Suppressor macrophage (primary cell): ENCODE measurements around the gene MT1E.

Experiments
- DNase-seq, 4 experiments: peaks; one replicate each; pipeline ENCODE4 v3.0.0-alpha.2; 2020 to 2022

Gene MT1E

GRCh38 chr16:56626685-56627084 is 1.1 kb downstream of the MT1E start:
- DNase-seq, result no peak

GRCh38 chr16:56628486-56629350 is 3.1 kb downstream of the MT1E start:
- no peak for DNase-seq

- peak in 1 of 4 experiments; percentile 22 for DNase-seq
Observed at GRCh38 chr16:56629531-56629930, 4.0 kb downstream of the MT1E start.

- peak in 2 of 4 experiments; percentile 21 to 39 for DNase-seq
Observed at GRCh38 chr16:56630134-56630533, 4.6 kb downstream of the MT1E start.

- DNase-seq, result no peak
Observed at GRCh38 chr16:56631197-56631596, 5.6 kb downstream of the MT1E start.

GRCh38 chr16:56631832-56632155 is 6.2 kb downstream of the MT1E start:
- peak in 1 of 4 experiments; percentile 32 for DNase-seq

GRCh38 chr16:56632156-56632847 is 6.7 kb downstream of the MT1E start, which contains the start of gene MT1M:
MT1M (plus strand) TSS chr16:56632659; CDS start chr16:56632732, 73 bp downstream.
- DNase-seq, result peak in 1 of 4 experiments; percentile 43

GRCh38 chr16:56632848-56633365 is 7.3 kb downstream of the MT1E start:
- no peak for DNase-seq

- DNase-seq, result no peak
Observed at GRCh38 chr16:56633535-56633934, 8.0 kb downstream of the MT1E start.

GRCh38 chr16:56634715-56635440 is 9.3 kb downstream of the MT1E start:
- peak in 1 of 4 experiments; percentile 19 for DNase-seq

GRCh38 chr16:56635441-56635967 is 9.9 kb downstream of the MT1E start:
- no peak for DNase-seq

GRCh38 chr16:56636616-56637413 is 11.2 kb downstream of the MT1E start:
- DNase-seq, result no peak

GRCh38 chr16:56637814-56638750 is 12.5 kb downstream of the MT1E start, which contains the start of gene MT1A:
MT1A (plus strand) TSS chr16:56638666; CDS start chr16:56638739, 73 bp downstream.
- DNase-seq, result peak; percentile 38 to 68 (median 46)

GRCh38 chr16:56639045-56639444 is 13.5 kb downstream of the MT1E start:
- no peak for DNase-seq

- no peak for DNase-seq
Observed at GRCh38 chr16:56640076-56640475, 14.5 kb downstream of the MT1E start.

GRCh38 chr16:56641166-56641565 is 15.6 kb downstream of the MT1E start:
- DNase-seq, result no peak

- DNase-seq, result peak; percentile 78 to 91 (median 84)
Observed at GRCh38 chr16:56643080-56643778, 17.6 kb downstream of the MT1E start.

GRCh38 chr16:56643833-56644232 is 18.3 kb downstream of the MT1E start:
- no peak for DNase-seq

- no peak for DNase-seq
Observed at GRCh38 chr16:56645311-56645710, 19.7 kb downstream of the MT1E start.

GRCh38 chr16:56645838-56646237 is 20.3 kb downstream of the MT1E start:
- no peak for DNase-seq
